Skeletal muscle tissue (tissue), 4 donors: Measurements from ENCODE around the gene S100B. TPM values are rescaled to one million over a fixed set of nuclear protein-coding genes. Genes with fewer than 3 reads are reported as not detected.
A peak's percentile ranks its signal among the peaks of the same experiment; 100 is the strongest.
"Not testable (repeated sequence)": the region's sequence is repeated elsewhere in the genome, so short reads cannot be mapped to it uniquely, and the experiment has no call there.

ENCODE experiments used
- H3K27ac ChIP-seq: one replicate; pipeline ENCODE4 v1.7.0; 2013; ENCODE audit warnings: mild to moderate bottlenecking, low read depth, low read length, inconsistent platforms
- H3K27me3 ChIP-seq, 3 donors: one replicate each; pipeline ENCODE4 v1.7.0; 2013; ENCODE audit warnings: low read length in 3 of 3; ENCODE audit not compliant: control insufficient read depth in 3 of 3, insufficient read depth in 3 of 3
- H3K36me3 ChIP-seq, 3 donors: one replicate each; pipeline ENCODE4 v1.7.0; 2013; ENCODE audit warnings: low read length in 3 of 3; ENCODE audit not compliant: control insufficient read depth in 3 of 3, insufficient read depth in 3 of 3
- H3K4me1 ChIP-seq, 3 donors: one replicate each; pipeline ENCODE4 v1.7.0; 2013; ENCODE audit warnings: low read length in 3 of 3, mild to moderate bottlenecking in 3 of 3; ENCODE audit not compliant: control insufficient read depth in 3 of 3, insufficient read depth in 3 of 3
- H3K4me3 ChIP-seq, 3 donors: one replicate each; pipeline ENCODE4 v1.7.0; 2013; ENCODE audit warnings: low read length in 3 of 3
- H3K9ac ChIP-seq, 3 donors: one replicate each; pipeline ENCODE4 v1.7.0; 2013; ENCODE audit warnings: low read length in 3 of 3, mild to moderate bottlenecking in 3 of 3, moderate library complexity in 2 of 3, low read depth in 1 of 3
- H3K9me3 ChIP-seq, 3 donors: one replicate each; pipeline ENCODE4 v1.7.0; 2013; ENCODE audit warnings: low read length in 3 of 3; ENCODE audit not compliant: control insufficient read depth in 3 of 3
- total RNA-seq: library from RNA; depleted of rRNA; stranded (reverse); fragments of >200 nt; gene quantifications from one replicate; pipeline ENCODE4 v1.2.3, GENCODE V29; 2014
- donor health status: Osteomylitis.

S100B gene
- total RNA-seq, 1 donor from 2014 or later: 25.6 TPM

- H3K36me3 ChIP-seq, H3K9ac ChIP-seq, H3K4me3 ChIP-seq, H3K4me1 ChIP-seq, H3K27ac ChIP-seq, H3K9me3 ChIP-seq: not testable (repeated sequence)
- peaks cover 5 to 11% (median 6%) of the 10 kb centered on the region in 3 donors for H3K27me3 ChIP-seq
Measured at GRCh38 chr21:46630915-46631314, 26.0 kb upstream of the S100B start.

- H3K36me3 ChIP-seq: no peaks in the 10 kb centered on the region
- H3K27me3 ChIP-seq: peaks cover 5 to 21% (median 6%) of the 10 kb centered on the region in 3 donors
- H3K4me3 ChIP-seq: no peak overlapping the region
- H3K27ac ChIP-seq: no peak overlapping the region
- no peaks in the 10 kb centered on the region for H3K4me1 ChIP-seq
- H3K9me3 ChIP-seq: peaks cover 2 to 14% (median 12%) of the 10 kb centered on the region in 3 donors
- no peak overlapping the region for H3K9ac ChIP-seq
Measured at GRCh38 chr21:46628868-46629267, 24.0 kb upstream of the S100B start.

- Histone ChIP-seq H3K27ac (no peak overlapping the region), H3K4me1 (no peaks in the 10 kb centered on the region), H3K9me3 (peaks cover 2 to 14% (median 12%) of the 10 kb centered on the region in 3 donors), H3K27me3 (peaks cover 5 to 21% (median 6%) of the 10 kb centered on the region in 3 donors), H3K9ac (no peak overlapping the region), H3K36me3 (no peaks in the 10 kb centered on the region), H3K4me3 (no peak overlapping the region)
Measured at GRCh38 chr21:46627726-46628125, 22.8 kb upstream of the S100B start.

- no peak overlapping the region for H3K9ac ChIP-seq
- H3K36me3 ChIP-seq: no peaks in the 10 kb centered on the region
- H3K4me1 ChIP-seq: no peaks in the 10 kb centered on the region
- peaks cover 2 to 14% (median 12%) of the 10 kb centered on the region in 3 donors for H3K9me3 ChIP-seq
- H3K27me3 ChIP-seq: peaks cover 5 to 21% (median 6%) of the 10 kb centered on the region in 3 donors
- no peak overlapping the region for H3K4me3 ChIP-seq
- no peak overlapping the region for H3K27ac ChIP-seq
Measured at GRCh38 chr21:46626975-46627501, 22.2 kb upstream of the S100B start.

GRCh38 chr21:46626536-46626935, 21.7 kb upstream of the S100B start:
- H3K27me3 ChIP-seq: peaks cover 5 to 21% (median 6%) of the 10 kb centered on the region in 3 donors
- H3K9ac ChIP-seq: no peak overlapping the region
- H3K9me3 ChIP-seq: peaks cover 2 to 14% (median 12%) of the 10 kb centered on the region in 3 donors
- H3K4me1 ChIP-seq: no peaks in the 10 kb centered on the region
- H3K27ac ChIP-seq: no peak overlapping the region
- H3K4me3 ChIP-seq: no peak overlapping the region
- no peaks in the 10 kb centered on the region for H3K36me3 ChIP-seq

- H3K9ac ChIP-seq: no peak overlapping the region
- no peak overlapping the region for H3K27ac ChIP-seq
- no peaks in the 10 kb centered on the region for H3K36me3 ChIP-seq
- H3K4me3 ChIP-seq: no peak overlapping the region
- H3K27me3 ChIP-seq: peaks cover 6 to 25% (median 9%) of the 10 kb centered on the region in 3 donors
- H3K9me3 ChIP-seq: peaks cover 2 to 14% (median 12%) of the 10 kb centered on the region in 3 donors
- no peaks in the 10 kb centered on the region for H3K4me1 ChIP-seq
Measured at GRCh38 chr21:46625759-46626158, 20.9 kb upstream of the S100B start.

GRCh38 chr21:46624050-46624449, 19.2 kb upstream of the S100B start:
- no peak overlapping the region for H3K4me3 ChIP-seq
- H3K36me3 ChIP-seq: no peaks in the 10 kb centered on the region
- no peak overlapping the region for H3K9ac ChIP-seq
- no peaks in the 10 kb centered on the region for H3K4me1 ChIP-seq
- peaks cover 6 to 26% (median 15%) of the 10 kb centered on the region in 3 donors for H3K27me3 ChIP-seq
- peaks cover 2 to 14% (median 12%) of the 10 kb centered on the region in 3 donors for H3K9me3 ChIP-seq
- H3K27ac ChIP-seq: no peak overlapping the region

- peaks cover 2 to 14% (median 12%) of the 10 kb centered on the region in 3 donors for H3K9me3 ChIP-seq
- H3K4me1 ChIP-seq: no peaks in the 10 kb centered on the region
- H3K27me3 ChIP-seq: peaks cover 0 to 15% (median 10%) of the 10 kb centered on the region in 3 donors
- H3K4me3 ChIP-seq: no peak overlapping the region
- no peaks in the 10 kb centered on the region for H3K36me3 ChIP-seq
- peak overlapping the region; percentile 36 for H3K27ac ChIP-seq
- H3K9ac ChIP-seq: no peak overlapping the region
Measured at GRCh38 chr21:46622226-46622625, 17.3 kb upstream of the S100B start.

- H3K36me3 ChIP-seq: no peaks in the 10 kb centered on the region
- H3K27me3 ChIP-seq: peaks cover 0 to 15% (median 10%) of the 10 kb centered on the region in 3 donors
- peaks cover 2 to 13% (median 9%) of the 10 kb centered on the region in 3 donors for H3K9me3 ChIP-seq
- no peak overlapping the region for H3K27ac ChIP-seq
- no peak overlapping the region for H3K4me3 ChIP-seq
- H3K4me1 ChIP-seq: no peaks in the 10 kb centered on the region
- H3K9ac ChIP-seq: no peak overlapping the region
Measured at GRCh38 chr21:46621457-46622182, 16.7 kb upstream of the S100B start.

- no peaks in the 10 kb centered on the region for H3K4me1 ChIP-seq
- no peak overlapping the region for H3K9ac ChIP-seq
- no peak overlapping the region for H3K27ac ChIP-seq
- peaks cover 2 to 10% (median 5%) of the 10 kb centered on the region in 3 donors for H3K9me3 ChIP-seq
- H3K36me3 ChIP-seq: no peaks in the 10 kb centered on the region
- H3K4me3 ChIP-seq: no peak overlapping the region
- peaks cover 0 to 15% (median 10%) of the 10 kb centered on the region in 3 donors for H3K27me3 ChIP-seq
Measured at GRCh38 chr21:46620846-46621245, 16.0 kb upstream of the S100B start.
